Measurements from ENCODE around the gene FGFR1OP2.

GRCh38 chr12:26994109-26994508, 55.8 kb downstream of the FGFR1OP2 start:
- TF ChIP-seq CTCF (IDR thresholded peaks at IDR 0.05) (no peak), EZH2phosphoT487 (IDR thresholded peaks at IDR 0.05; ENCODE audit: borderline replicate concordance, low read depth) (no peak), MXI1 (IDR thresholded peaks at IDR 0.05; ENCODE audit: low read depth, low read length) (no peak), IRF3 (IDR thresholded peaks at IDR 0.05; ENCODE audit: low read depth, low read length) (no peak), GABPA (IDR thresholded peaks at IDR 0.05; ENCODE audit: low read depth) (no peak), JUND (IDR thresholded peaks at IDR 0.05) (no peak), NFIC (IDR thresholded peaks at IDR 0.05; ENCODE audit: borderline replicate concordance) (no peak), SMC3 (IDR thresholded peaks at IDR 0.05; ENCODE audit: low read depth, low read length) (no peak), RFX5 (IDR thresholded peaks at IDR 0.05; ENCODE audit: low read length) (no peak), YY1 (IDR thresholded peaks at IDR 0.05; ENCODE audit: low read depth) (no peak), POLR2AphosphoS5 (IDR thresholded peaks at IDR 0.05; ENCODE audit: low read depth, low read length) (no peak), FOXM1 (IDR thresholded peaks at IDR 0.05; ENCODE audit: low read depth) (no peak), USF2 (IDR thresholded peaks at IDR 0.05; ENCODE audit: borderline replicate concordance, low read depth, low read length) (no peak), RCOR1 (IDR thresholded peaks at IDR 0.05; ENCODE audit: low read length) (no peak)

Measured in SK-N-SH (cell line).